ENCODE measurements around the gene SLC9A1.

SLC9A1 gene

GRCh38 chr1:27109103-27109822 lies 45.7 kb downstream of the SLC9A1 start:
- ATAC-seq, result no peak
- TF ChIP-seq BACH2 (CRISPR knock-in tag; IDR thresholded peaks at IDR 0.05; ENCODE audit: borderline replicate concordance) (no peak), ZNF565 (CRISPR knock-in tag; conservative IDR thresholded peaks at IDR 0.05; ENCODE audit: low read depth) (no peak), PPARA (CRISPR knock-in tag; IDR thresholded peaks at IDR 0.05; ENCODE audit: borderline replicate concordance) (no peak), TSHZ2 (CRISPR knock-in tag; IDR thresholded peaks at IDR 0.05) (no peak), ZNF8 (CRISPR knock-in tag; IDR thresholded peaks at IDR 0.05) (no peak), OSR1 (CRISPR knock-in tag; IDR thresholded peaks at IDR 0.05) (no peak), ZNF70 (CRISPR knock-in tag; IDR thresholded peaks at IDR 0.05) (no peak), ISL1 (CRISPR knock-in tag; IDR thresholded peaks at IDR 0.05) (no peak), POU6F1 (CRISPR knock-in tag; IDR thresholded peaks at IDR 0.05; ENCODE audit: borderline replicate concordance, low read depth) (no peak), TCF4 (CRISPR knock-in tag; IDR thresholded peaks at IDR 0.05; ENCODE audit: borderline replicate concordance) (no peak), ARNTL (CRISPR knock-in tag; IDR thresholded peaks at IDR 0.05; ENCODE audit: borderline replicate concordance, low read depth) (no peak), CSDC2 (CRISPR knock-in tag; IDR thresholded peaks at IDR 0.05) (no peak), SNAI2 (CRISPR knock-in tag; IDR thresholded peaks at IDR 0.05) (no peak), ZC3H10 (CRISPR knock-in tag; IDR thresholded peaks at IDR 0.05) (no peak)
- TF ChIP-seq, protein P1, sequence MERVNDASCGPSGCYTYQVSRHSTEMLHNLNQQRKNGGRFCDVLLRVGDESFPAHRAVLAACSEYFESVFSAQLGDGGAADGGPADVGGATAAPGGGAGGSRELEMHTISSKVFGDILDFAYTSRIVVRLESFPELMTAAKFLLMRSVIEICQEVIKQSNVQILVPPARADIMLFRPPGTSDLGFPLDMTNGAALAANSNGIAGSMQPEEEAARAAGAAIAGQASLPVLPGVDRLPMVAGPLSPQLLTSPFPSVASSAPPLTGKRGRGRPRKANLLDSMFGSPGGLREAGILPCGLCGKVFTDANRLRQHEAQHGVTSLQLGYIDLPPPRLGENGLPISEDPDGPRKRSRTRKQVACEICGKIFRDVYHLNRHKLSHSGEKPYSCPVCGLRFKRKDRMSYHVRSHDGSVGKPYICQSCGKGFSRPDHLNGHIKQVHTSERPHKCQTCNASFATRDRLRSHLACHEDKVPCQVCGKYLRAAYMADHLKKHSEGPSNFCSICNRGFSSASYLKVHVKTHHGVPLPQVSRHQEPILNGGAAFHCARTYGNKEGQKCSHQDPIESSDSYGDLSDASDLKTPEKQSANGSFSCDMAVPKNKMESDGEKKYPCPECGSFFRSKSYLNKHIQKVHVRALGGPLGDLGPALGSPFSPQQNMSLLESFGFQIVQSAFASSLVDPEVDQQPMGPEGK (CRISPR knock-in tag; IDR thresholded peaks at IDR 0.05; ENCODE audit: borderline replicate concordance), result no peak
- TF ChIP-seq, protein P2, sequence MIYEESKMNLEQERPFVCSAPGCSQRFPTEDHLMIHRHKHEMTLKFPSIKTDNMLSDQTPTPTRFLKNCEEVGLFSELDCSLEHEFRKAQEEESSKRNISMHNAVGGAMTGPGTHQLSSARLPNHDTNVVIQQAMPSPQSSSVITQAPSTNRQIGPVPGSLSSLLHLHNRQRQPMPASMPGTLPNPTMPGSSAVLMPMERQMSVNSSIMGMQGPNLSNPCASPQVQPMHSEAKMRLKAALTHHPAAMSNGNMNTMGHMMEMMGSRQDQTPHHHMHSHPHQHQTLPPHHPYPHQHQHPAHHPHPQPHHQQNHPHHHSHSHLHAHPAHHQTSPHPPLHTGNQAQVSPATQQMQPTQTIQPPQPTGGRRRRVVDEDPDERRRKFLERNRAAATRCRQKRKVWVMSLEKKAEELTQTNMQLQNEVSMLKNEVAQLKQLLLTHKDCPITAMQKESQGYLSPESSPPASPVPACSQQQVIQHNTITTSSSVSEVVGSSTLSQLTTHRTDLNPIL (CRISPR knock-in tag; IDR thresholded peaks at IDR 0.05; ENCODE audit: low read depth), result no peak

- no peak for ATAC-seq
- TF ChIP-seq PPARA (CRISPR knock-in tag; IDR thresholded peaks at IDR 0.05; ENCODE audit: borderline replicate concordance) (no peak), CSDC2 (CRISPR knock-in tag; IDR thresholded peaks at IDR 0.05) (no peak), TOX (CRISPR knock-in tag; IDR thresholded peaks at IDR 0.05; ENCODE audit: borderline replicate concordance) (no peak), ARNTL (CRISPR knock-in tag; IDR thresholded peaks at IDR 0.05; ENCODE audit: borderline replicate concordance, low read depth) (no peak), GLIS3 (CRISPR knock-in tag; IDR thresholded peaks at IDR 0.05) (no peak), SNAI2 (CRISPR knock-in tag; IDR thresholded peaks at IDR 0.05) (no peak), POU6F1 (CRISPR knock-in tag; IDR thresholded peaks at IDR 0.05; ENCODE audit: borderline replicate concordance, low read depth) (no peak), ZNF70 (CRISPR knock-in tag; IDR thresholded peaks at IDR 0.05) (no peak), ZC3H10 (CRISPR knock-in tag; IDR thresholded peaks at IDR 0.05) (no peak), TSHZ2 (CRISPR knock-in tag; IDR thresholded peaks at IDR 0.05) (no peak), CSRNP3 (CRISPR knock-in tag; IDR thresholded peaks at IDR 0.05) (no peak), ZFP3 (CRISPR knock-in tag; IDR thresholded peaks at IDR 0.05) (no peak), OSR1 (CRISPR knock-in tag; IDR thresholded peaks at IDR 0.05) (no peak), ZNF565 (CRISPR knock-in tag; conservative IDR thresholded peaks at IDR 0.05; ENCODE audit: low read depth) (no peak), BACH2 (CRISPR knock-in tag; IDR thresholded peaks at IDR 0.05; ENCODE audit: borderline replicate concordance) (no peak), ZNF8 (CRISPR knock-in tag; IDR thresholded peaks at IDR 0.05) (no peak)
- TF ChIP-seq, protein P2 (CRISPR knock-in tag; IDR thresholded peaks at IDR 0.05; ENCODE audit: low read depth), result no peak
Measured at GRCh38 chr1:27108588-27108987, 46.3 kb downstream of the SLC9A1 start.

All from SK-N-SH treated with all-trans-retinoic acid at 6 μM for 48 hours (cell line).